Adrenal gland (tissue), 12 donors: ENCODE results near the gene YWHAE. TPM values are rescaled to one million over a fixed set of nuclear protein-coding genes. Genes with fewer than 3 reads are reported as not detected.
A peak's percentile ranks its signal among the peaks of the same experiment; 100 is the strongest.
"Not testable (repeated sequence)": the region's sequence is repeated elsewhere in the genome, so short reads cannot be mapped to it uniquely, and the experiment has no call there.

Experiments
- DNase-seq, 7 donors: peaks; one replicate each; pipeline ENCODE4 v3.0.0-alpha.2; 2019 to 2020
- H3K27ac ChIP-seq, 5 donors: fragments of 200-600 bp; sonication (generic) in 4 of 5; 1 replicate in 3 of 5; 2 replicates in 2 of 5; pipeline versions ENCODE4 v1.5.1 to v1.8.0; 2016 to 2020; ENCODE audit warnings: mild to moderate bottlenecking in 1 of 5
- H3K27me3 ChIP-seq: fragments of 200-600 bp; 2 replicates; pipeline ENCODE4 v1.8.0; 2021
- H3K36me3 ChIP-seq, 2 donors: fragments of 200-600 bp; replicated peaks in 1 of 2; 1 replicate in 1 of 2; 2 replicates in 1 of 2; pipeline versions ENCODE4 v1.5.1 to v1.8.0; 2018 to 2022
- H3K4me1 ChIP-seq, 2 donors: fragments of 200-600 bp; replicated peaks in 1 of 2; 1 replicate in 1 of 2; 2 replicates in 1 of 2; pipeline versions ENCODE4 v1.5.1 to v1.8.0; 2018 to 2021
- H3K4me3 ChIP-seq, 4 donors: fragments of 200-600 bp; sonication (generic) in 3 of 4; one replicate each; pipeline ENCODE4 v1.5.1; 2016 to 2018
- H3K9me3 ChIP-seq, 3 donors: fragments of 200-600 bp; sonication (generic) in 1 of 3; replicated peaks in 1 of 3; 1 replicate in 2 of 3; 2 replicates in 1 of 3; pipeline versions ENCODE4 v1.5.1 to v1.8.0; 2016 to 2021
- CTCF ChIP-seq, 6 experiments: fragments of 450-650 bp in 4 of 6; fragments of 200-600 bp in 2 of 6; sonication (generic) in 1 of 6; IDR thresholded peaks; 1 replicate in 5 of 6; 2 replicates in 1 of 6; pipeline versions ENCODE4 v1.5.1 to v1.8.0; 2016 to 2021; ENCODE audit warnings: antibody characterized with exemption in 6 of 6, mild to moderate bottlenecking in 2 of 6, moderate library complexity in 1 of 6
- POLR2A ChIP-seq, 2 donors: fragments of 450-650 bp; IDR thresholded peaks; one replicate each; pipeline ENCODE4 v1.6.1; 2017; ENCODE audit warnings: antibody characterized with exemption in 2 of 2, mild to moderate bottlenecking in 2 of 2, moderate library complexity in 1 of 2
- WGBS, 4 donors: extraction: QIAGEN DNeasy Blood & Tissue Kit in 2 of 4; methylation state at CpG; one replicate each; pipeline versions ENCODE4 v1.1.5 to v1.1.7; 2013 to 2017; 5-methylcytosine and 5-hydroxymethylcytosine counted together
- intact Hi-C, 2 donors: fragments of 100-400 bp; cut with DNase I; formaldehyde crosslinking; loops; one replicate each; pipeline versions ENCODE4 v1.14.1 to v1.15.0; 2022 to 2023
- polyA plus RNA-seq, 3 donors: library from polyadenylated mRNA; stranded (reverse); fragments of 200-250 nt in 2 of 3; fragments of 350-450 nt in 1 of 3; fragmentation: Illumina TruSeq in 1 of 3; extraction: RNeasy Lipid Tissue Mini Kit (QIAGEN cat#74804) in 1 of 3; gene quantifications; one replicate each; pipeline ENCODE4 v1.2.3, GENCODE V29; 2013 to 2014
- total RNA-seq, 9 donors: library from RNA; depleted of rRNA in 4 of 9; stranded (reverse); fragments of >200 nt in 4 of 9; fragments of 120-200 nt in 1 of 9; fragmentation: NEBNext Ultra II Directional in 1 of 9; extraction: Animal tissue kit (Norgen Biotek cat#: 25700) in 1 of 9; gene quantifications; one replicate each; pipeline versions ENCODE4 v1.1.0 to v1.2.4, GENCODE V29; 2013 to 2023
- donor health status: healthy with polysubstance abuse.
- donor health status: Bipolar disorder and iron deficiency.
- donor health status: DM: yes; HTN: yes; CAD: no.
- donor health status: DM: no; HTN: no; CAD: no.
- donor health status: DM: no; HTN: no; CAD: no.
- donor health status: DM: yes; HTN: yes; CAD: no.

The YWHAE gene
- total and polyA plus RNA-seq, 12 donors = 310 to 884 (median 529) TPM

GRCh38 chr17:1385861-1386260 lies 14.2 kb downstream of the YWHAE start:
- 27 to 48% (median 31%) methylated on average over 2 of the region's 2 CpGs for WGBS, 4 donors
- no peaks in the 10 kb centered on the region for H3K9me3 ChIP-seq
- H3K27ac ChIP-seq = peak overlapping the region in 2 of 5 donors; percentile 24 to 34
- intact Hi-C loops = no loop called here
- peaks cover 59 to 92% of the 10 kb centered on the region in 2 donors for H3K4me1 ChIP-seq
- DNase-seq = no peak
- TF ChIP-seq CTCF (IDR thresholded peaks at IDR 0.05) (no peak), POLR2A (IDR thresholded peaks at IDR 0.05) (no peak)
- H3K36me3 ChIP-seq = no peaks in the 10 kb centered on the region
- no peak overlapping the region for H3K4me3 ChIP-seq
- H3K27me3 ChIP-seq = no peaks in the 10 kb centered on the region

GRCh38 chr17:1384905-1385435 lies 15.1 kb downstream of the YWHAE start:
- intact Hi-C loops = no loop called here
- Histone ChIP-seq H3K27me3 (no peaks in the 10 kb centered on the region), H3K36me3 (no peaks in the 10 kb centered on the region), H3K27ac (peak overlapping the region in 3 of 5 donors; percentile 24 to 34 (median 31)), H3K9me3 (no peaks in the 10 kb centered on the region), H3K4me1 (peaks cover 50 to 92% of the 10 kb centered on the region in 2 donors), H3K4me3 (no peak overlapping the region)
- peak in 3 of 7 donors; percentile 35 to 51 (median 47) for DNase-seq
- TF ChIP-seq CTCF (IDR thresholded peaks at IDR 0.05) = no peak
- TF ChIP-seq POLR2A (IDR thresholded peaks at IDR 0.05) = no peak
- WGBS, 4 donors = 11 to 28% (median 20%) methylated on average over 1 of the region's 1 CpG

- Histone ChIP-seq H3K36me3 (no peaks in the 10 kb centered on the region), H3K9me3 (no peaks in the 10 kb centered on the region), H3K27me3 (no peaks in the 10 kb centered on the region), H3K4me3 (no peak overlapping the region), H3K27ac (no peak overlapping the region), H3K4me1 (peaks cover 59 to 93% of the 10 kb centered on the region in 2 donors)
- TF ChIP-seq CTCF (IDR thresholded peaks at IDR 0.05) = no peak
- no peak for TF ChIP-seq POLR2A (IDR thresholded peaks at IDR 0.05)
- no peak for DNase-seq
- intact Hi-C loops = no loop called here
- 65 to 70% (median 69%) methylated on average over 9 to 10 of the region's 10 CpGs for WGBS, 4 donors
Observed at GRCh38 chr17:1379930-1380313, 20.1 kb downstream of the YWHAE start.

GRCh38 chr17:1379208-1379929 lies 20.7 kb downstream of the YWHAE start:
- Histone ChIP-seq H3K27me3 (no peaks in the 10 kb centered on the region), H3K36me3 (no peaks in the 10 kb centered on the region), H3K4me1 (peaks cover 62 to 93% of the 10 kb centered on the region in 2 donors), H3K9me3 (no peaks in the 10 kb centered on the region), H3K27ac (peak overlapping the region in 1 of 5 donors; percentile 23), H3K4me3 (no peak overlapping the region)
- TF ChIP-seq CTCF (IDR thresholded peaks at IDR 0.05) (no peak), POLR2A (IDR thresholded peaks at IDR 0.05) (no peak)
- WGBS, 4 donors = 63 to 74% (median 66%) methylated on average over 11 of the region's 11 CpGs
- no peak for DNase-seq
- intact Hi-C loops = no loop called here

GRCh38 chr17:1378476-1378860 lies 21.6 kb downstream of the YWHAE start:
- H3K36me3 ChIP-seq, H3K9me3 ChIP-seq, H3K27me3 ChIP-seq, intact Hi-C loops, H3K4me3 ChIP-seq: not testable (repeated sequence)
- WGBS, 4 donors = 62 to 72% (median 68%) methylated on average over 10 of the region's 10 CpGs
- H3K4me1 ChIP-seq = peaks cover 61 to 95% of the 10 kb centered on the region in 2 donors
- H3K27ac ChIP-seq = peak overlapping the region in 3 of 5 donors; percentile 19 to 60 (median 35)
- DNase-seq = peak in 1 of 7 donors; percentile 2
